Heart left ventricle (tissue), 16 donors: Measurements from ENCODE around the gene CRYBG3. TPM values are rescaled to one million over a fixed set of nuclear protein-coding genes. Genes with fewer than 3 reads are reported as not detected.

Source experiments
- ATAC-seq, 4 donors: fragments of 200-7000 bp; cut with Tn5 transposase; one replicate each; pipeline ENCODE4 v1.9.1; 2020 to 2022; ENCODE audit warnings: moderate library complexity in 4 of 4, mild to moderate bottlenecking in 3 of 4, moderate number of reproducible peaks in 1 of 4
- DNase-seq, 5 donors: peaks; one replicate each; pipeline ENCODE4 v3.0.0-alpha.2; 2020
- H3K27ac ChIP-seq, 12 donors: fragments of 200-600 bp; sonication (generic) in 4 of 12; one replicate each; pipeline versions ENCODE4 v1.5.0 to v1.8.0; 2016 to 2022; ENCODE audit warnings: mild to moderate bottlenecking in 2 of 12
- H3K27me3 ChIP-seq, 9 donors: fragments of 200-600 bp; sonication (generic) in 2 of 9; one replicate each; pipeline versions ENCODE4 v1.5.1 to v1.8.0; 2016 to 2022; ENCODE audit warnings: mild to moderate bottlenecking in 3 of 9
- H3K36me3 ChIP-seq, 9 donors: fragments of 200-600 bp; sonication (generic) in 2 of 9; one replicate each; pipeline versions ENCODE4 v1.5.0 to v1.8.0; 2018 to 2022; ENCODE audit warnings: mild to moderate bottlenecking in 2 of 9
- H3K4me1 ChIP-seq, 12 donors: fragments of 200-600 bp; sonication (generic) in 4 of 12; one replicate each; pipeline versions ENCODE4 v1.5.0 to v1.8.0; 2016 to 2022; ENCODE audit warnings: mild to moderate bottlenecking in 3 of 12
- H3K4me3 ChIP-seq, 12 donors: fragments of 200-600 bp; sonication (generic) in 4 of 12; one replicate each; pipeline versions ENCODE4 v1.5.0 to v1.8.0; 2017 to 2022; ENCODE audit warnings: mild to moderate bottlenecking in 9 of 12, moderate library complexity in 4 of 12
- H3K9me3 ChIP-seq, 12 donors: fragments of 200-600 bp; sonication (generic) in 4 of 12; one replicate each; pipeline versions ENCODE4 v1.5.0 to v1.8.0; 2016 to 2022; ENCODE audit warnings: mild to moderate bottlenecking in 1 of 12
- POLR2A ChIP-seq, 2 donors: fragments of 450-650 bp; IDR thresholded peaks; one replicate each; pipeline ENCODE4 v1.6.1; 2017; ENCODE audit warnings: antibody characterized with exemption in 2 of 2, mild to moderate bottlenecking in 2 of 2, moderate library complexity in 2 of 2
- WGBS, 4 donors: extraction: QIAGEN DNeasy Blood & Tissue Kit in 2 of 4; methylation state at CpG; one replicate each; pipeline versions ENCODE4 v1.1.5 to v1.1.7; 2013 to 2018; 5-methylcytosine and 5-hydroxymethylcytosine counted together
- intact Hi-C, 10 donors: fragments of 100-400 bp; cut with DNase I; formaldehyde crosslinking; loops; one replicate each; pipeline versions ENCODE4 v1.11.1 to v1.14.2; 2022
- polyA plus RNA-seq, 2 donors: library from polyadenylated mRNA; stranded (reverse); fragments of 200-250 nt; gene quantifications; one replicate each; pipeline ENCODE4 v1.2.3, GENCODE V29; 2013
- total RNA-seq, 9 donors: library from RNA; depleted of rRNA in 2 of 9; stranded (reverse); fragments of >200 nt in 2 of 9; fragmentation: NEBNext Ultra II Directional in 3 of 9; extraction: Animal tissue kit (Norgen Biotek cat#: 25700) in 3 of 9; gene quantifications; one replicate each; pipeline versions ENCODE4 v1.1.0 to v1.2.4, GENCODE V29; 2016 to 2023
- TF ChIP-seq, protein P1 (sequence below), 12 donors: fragments of 200-600 bp; sonication (generic) in 4 of 12; IDR thresholded peaks; one replicate each; pipeline versions ENCODE4 v1.5.0 to v1.8.0; 2018 to 2022; ENCODE audit warnings: antibody characterized with exemption in 12 of 12, mild to moderate bottlenecking in 5 of 12
- donor health status: ischemic (EF 13 %, LVEDD 7.1; RV severe dilation, severe dysfunction).
- donor health status: healthy with polysubstance abuse.
- donor health status: DM: no; HTN: yes; CAD: no.
- donor health status: DM: no; HTN: no; CAD: no.
- donor health status: ischemic (EF 25% LVEDD 6.9; RV normal size, moderate dysfunction).
- donor health status: ischemic (EF 25% LVEDD 5.7; RV mildly dilated, moderate dysfunction).
- donor health status: healthy.
- donor health status: DM: yes; HTN: yes; CAD: no.
- donor health status: ischemic (EF 35%, LVEDD 5.7; RV mildly dilated, moderate dysfunction).
- donor health status: nonischemic (EF 11% LVEDD 7.7; RV severe dilation, severe dysfunction).
- donor health status: DM: yes; HTN: yes; CAD: no.
- donor health status: PGD.
- donor health status: ischemic (EF 29% LVEDD 5.4; RV normal size, mild dysfunction).
- donor health status: nonischemic (EF 23%, LVEDD 6.1; RV moderate dilation, normal function).

The CRYBG3 gene
- total and polyA plus RNA-seq, 11 donors = 5.5 to 34.1 (median 20.9) TPM

DNA sequence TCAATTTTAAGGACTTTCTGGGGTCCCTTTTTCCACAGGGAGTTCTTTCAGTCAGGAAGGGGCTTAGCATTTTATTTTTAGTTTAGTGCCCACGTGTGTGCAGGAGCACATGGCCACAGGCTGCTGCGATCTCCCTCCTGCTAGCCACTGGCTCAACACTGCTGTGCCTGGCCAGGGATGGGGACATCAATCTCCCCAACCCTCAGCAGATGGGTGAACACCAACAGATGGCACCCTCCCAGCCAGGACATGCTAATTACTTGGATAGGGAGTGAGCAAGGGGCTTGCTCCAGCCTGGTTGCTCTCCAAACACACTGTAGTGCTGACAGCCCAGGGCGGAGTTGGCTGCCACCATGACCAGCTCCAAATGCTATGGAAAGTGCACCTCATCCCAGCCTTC, 157.8 kb downstream of the CRYBG3 start:
- H3K27ac ChIP-seq = no peak overlapping the region
- peak; percentile 78 to 95 (median 88) for ATAC-seq
- intact Hi-C loops = loop anchor here in 1 of 10 donors (5.0 kb wide), 1 partner anchor 43 kb away; no protein-coding TSS in a partner anchor
- H3K27me3 ChIP-seq = no peaks in the 10 kb centered on the region
- peaks cover 0 to 18% (median 3%) of the 10 kb centered on the region in 12 donors for H3K4me1 ChIP-seq
- TF ChIP-seq POLR2A (IDR thresholded peaks at IDR 0.05) = no peak
- TF ChIP-seq, protein P1, sequence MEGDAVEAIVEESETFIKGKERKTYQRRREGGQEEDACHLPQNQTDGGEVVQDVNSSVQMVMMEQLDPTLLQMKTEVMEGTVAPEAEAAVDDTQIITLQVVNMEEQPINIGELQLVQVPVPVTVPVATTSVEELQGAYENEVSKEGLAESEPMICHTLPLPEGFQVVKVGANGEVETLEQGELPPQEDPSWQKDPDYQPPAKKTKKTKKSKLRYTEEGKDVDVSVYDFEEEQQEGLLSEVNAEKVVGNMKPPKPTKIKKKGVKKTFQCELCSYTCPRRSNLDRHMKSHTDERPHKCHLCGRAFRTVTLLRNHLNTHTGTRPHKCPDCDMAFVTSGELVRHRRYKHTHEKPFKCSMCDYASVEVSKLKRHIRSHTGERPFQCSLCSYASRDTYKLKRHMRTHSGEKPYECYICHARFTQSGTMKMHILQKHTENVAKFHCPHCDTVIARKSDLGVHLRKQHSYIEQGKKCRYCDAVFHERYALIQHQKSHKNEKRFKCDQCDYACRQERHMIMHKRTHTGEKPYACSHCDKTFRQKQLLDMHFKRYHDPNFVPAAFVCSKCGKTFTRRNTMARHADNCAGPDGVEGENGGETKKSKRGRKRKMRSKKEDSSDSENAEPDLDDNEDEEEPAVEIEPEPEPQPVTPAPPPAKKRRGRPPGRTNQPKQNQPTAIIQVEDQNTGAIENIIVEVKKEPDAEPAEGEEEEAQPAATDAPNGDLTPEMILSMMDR (IDR thresholded peaks at IDR 0.05) = no peak
- WGBS, 4 donors = 46 to 64% (median 58%) methylated on average over 3 of the region's 3 CpGs
- peak in 4 of 5 donors; percentile 23 to 67 (median 36) for DNase-seq
- no peaks in the 10 kb centered on the region for H3K36me3 ChIP-seq
- no peak overlapping the region for H3K4me3 ChIP-seq
- no peaks in the 10 kb centered on the region for H3K9me3 ChIP-seq

DNA sequence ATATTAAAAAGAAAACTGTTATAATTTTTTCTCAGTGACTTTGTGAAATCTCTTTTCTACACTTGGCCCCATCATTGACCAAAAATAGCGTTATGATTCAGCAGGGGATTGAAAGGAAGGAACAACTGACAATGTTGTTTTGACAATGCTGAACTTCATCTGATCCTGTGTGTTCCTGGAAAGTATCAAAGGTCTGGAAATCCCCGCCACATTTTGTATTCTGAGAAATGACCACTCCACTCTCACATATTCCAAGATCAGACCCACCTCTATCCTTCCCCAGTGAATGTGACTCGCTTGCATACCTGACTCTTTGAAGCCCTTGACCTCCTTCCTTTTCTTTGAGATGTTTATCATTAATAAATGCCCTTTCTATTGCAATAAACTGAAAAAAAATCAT, 160.1 kb downstream of the CRYBG3 start:
- intact Hi-C loops = no loop called here

DNA sequence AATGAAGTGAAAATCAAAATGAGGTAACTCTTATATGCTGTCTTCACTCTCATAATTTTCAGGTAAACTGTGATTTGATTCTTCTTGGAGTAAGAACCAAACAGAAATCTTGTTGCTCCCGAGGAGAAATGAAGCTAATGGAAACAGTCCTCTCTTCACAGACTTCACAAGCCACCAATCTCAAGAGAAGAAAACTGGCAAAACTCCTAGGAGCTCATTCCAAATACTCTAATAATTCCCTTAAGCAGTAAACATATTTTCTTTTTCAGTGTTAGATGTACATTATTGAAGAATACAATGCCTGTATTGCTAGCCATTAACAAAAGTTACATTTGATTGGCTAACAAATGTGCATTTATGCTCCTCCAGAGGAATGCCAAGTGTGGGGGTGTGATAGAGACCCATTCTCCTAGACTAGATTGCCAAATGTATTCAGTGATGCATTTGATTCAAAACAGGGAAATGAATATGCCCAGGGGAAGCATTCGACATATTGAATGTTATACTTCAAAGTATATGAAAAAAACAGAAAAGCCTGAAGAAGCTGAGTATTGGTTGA, 162.2 kb downstream of the CRYBG3 start:
- ATAC-seq = no peak
- H3K4me3 ChIP-seq = no peak overlapping the region
- H3K27me3 ChIP-seq = no peaks in the 10 kb centered on the region
- WGBS, 4 donors = 50 to 66% (median 55%) methylated on average over 2 of the region's 2 CpGs
- H3K27ac ChIP-seq = no peak overlapping the region
- H3K4me1 ChIP-seq = peaks cover 0 to 18% (median 3%) of the 10 kb centered on the region in 12 donors
- intact Hi-C loops = no loop called here
- DNase-seq = no peak
- no peaks in the 10 kb centered on the region for H3K36me3 ChIP-seq
- TF ChIP-seq, protein P1 (IDR thresholded peaks at IDR 0.05) = no peak
- no peak for TF ChIP-seq POLR2A (IDR thresholded peaks at IDR 0.05)
- H3K9me3 ChIP-seq = no peaks in the 10 kb centered on the region

More for the DNA sequence above, 160.1 kb downstream of the CRYBG3 start:
- no peak for TF ChIP-seq POLR2A (IDR thresholded peaks at IDR 0.05)
- TF ChIP-seq, protein P1 (IDR thresholded peaks at IDR 0.05) = no peak
- Histone ChIP-seq H3K36me3 (no peaks in the 10 kb centered on the region), H3K9me3 (no peaks in the 10 kb centered on the region), H3K27me3 (no peaks in the 10 kb centered on the region), H3K27ac (peak overlapping the region in 1 of 12 donors; percentile 33), H3K4me3 (no peak overlapping the region), H3K4me1 (peaks cover 0 to 18% (median 3%) of the 10 kb centered on the region in 12 donors)
- ATAC-seq = peak in 2 of 4 donors; percentile 37 to 55
- WGBS, 4 donors = 32 to 40% (median 36%) methylated on average over 3 of the region's 3 CpGs
- DNase-seq = no peak

- DNase-seq (no peak), ATAC-seq (no peak)
- Histone ChIP-seq H3K9me3 (no peaks in the 10 kb centered on the region), H3K4me3 (no peak overlapping the region), H3K4me1 (peaks cover 0 to 17% (median 0%) of the 10 kb centered on the region in 12 donors), H3K27me3 (no peaks in the 10 kb centered on the region), H3K27ac (no peak overlapping the region), H3K36me3 (no peaks in the 10 kb centered on the region)
- intact Hi-C loops = no loop called here
- WGBS, 4 donors = 84 to 94% (median 93%) methylated on average over 2 of the region's 2 CpGs
- TF ChIP-seq, protein P1 (IDR thresholded peaks at IDR 0.05) = no peak
- no peak for TF ChIP-seq POLR2A (IDR thresholded peaks at IDR 0.05)
These were observed 165.5 kb downstream of the CRYBG3 start for GRCh38 chr3:97987306-97987705.
